Ectodermal cell (in vitro differentiated cells): ENCODE data around the gene SARM1.
A peak's percentile ranks its signal among the peaks of the same experiment; 100 is the strongest.

Source experiments
- H3K27ac ChIP-seq: 2 replicates; pipeline ENCODE4 v1.7.0; 2013; ENCODE audit warnings: mild to moderate bottlenecking, low read depth, low read length; ENCODE audit not compliant: insufficient read depth, poor library complexity, severe bottlenecking
- H3K27me3 ChIP-seq: 2 replicates; pipeline ENCODE4 v1.7.0; 2013; ENCODE audit warnings: mild to moderate bottlenecking, low read length; ENCODE audit not compliant: insufficient read depth, control insufficient read depth, poor library complexity, severe bottlenecking
- H3K36me3 ChIP-seq: one replicate; pipeline ENCODE4 v1.7.0; 2013; ENCODE audit warnings: low read length; ENCODE audit not compliant: control insufficient read depth, insufficient read depth
- H3K4me1 ChIP-seq: one replicate; pipeline ENCODE4 v1.7.0; 2013; ENCODE audit warnings: low read length; ENCODE audit not compliant: control insufficient read depth, insufficient read depth
- H3K4me3 ChIP-seq: 2 replicates; pipeline ENCODE4 v1.7.0; 2013; ENCODE audit warnings: low read depth, low read length, control low read depth; ENCODE audit not compliant: insufficient read depth
- H3K9me3 ChIP-seq: 2 replicates; pipeline ENCODE4 v1.7.0; 2013; ENCODE audit warnings: mild to moderate bottlenecking, low read length, moderate library complexity; ENCODE audit not compliant: control insufficient read depth
- WGBS, 2 experiments: methylation state at CpG; one replicate each; pipeline ENCODE4 v1.1.7; 2013; ENCODE audit warnings: missing lambda C conversion rate in 2 of 2; 5-methylcytosine and 5-hydroxymethylcytosine counted together

The SARM1 gene

DNA sequence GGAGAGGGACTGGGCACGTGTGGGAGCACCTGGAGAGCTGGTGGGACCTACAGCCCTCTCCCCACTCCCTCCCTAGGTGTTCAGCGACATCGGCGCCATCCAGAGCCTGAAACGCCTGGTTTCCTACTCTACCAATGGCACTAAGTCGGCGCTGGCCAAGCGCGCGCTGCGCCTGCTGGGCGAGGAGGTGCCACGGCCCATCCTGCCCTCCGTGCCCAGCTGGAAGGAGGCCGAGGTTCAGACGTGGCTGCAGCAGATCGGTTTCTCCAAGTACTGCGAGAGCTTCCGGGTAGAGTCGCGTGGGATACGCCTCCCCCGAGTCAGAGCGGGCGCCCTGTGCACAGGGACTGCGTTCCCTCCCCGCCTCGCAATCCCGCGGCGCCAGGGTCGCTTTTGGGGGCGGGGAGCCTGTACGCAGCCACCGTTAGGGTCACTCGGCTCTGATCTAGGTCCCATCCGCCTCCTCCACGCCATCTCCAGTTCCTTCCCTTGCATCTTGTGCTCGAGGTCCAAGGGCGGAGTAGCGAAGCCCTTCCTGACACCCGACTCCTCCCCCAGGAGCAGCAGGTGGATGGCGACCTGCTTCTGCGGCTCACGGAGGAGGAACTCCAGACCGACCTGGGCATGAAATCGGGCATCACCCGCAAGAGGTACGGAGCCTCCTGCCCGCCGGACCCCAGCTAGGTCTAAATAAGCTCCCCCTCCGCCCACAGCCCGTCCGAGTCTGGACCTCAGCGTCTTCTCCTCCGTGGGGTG is 13.0 kb downstream of the SARM1 start:
- Histone ChIP-seq H3K27ac (no peak overlapping the region), H3K9me3 (no peaks in the 10 kb centered on the region), H3K4me1 (no peaks in the 10 kb centered on the region), H3K27me3 (peaks cover 73% of the 10 kb centered on the region), H3K4me3 (peak overlapping the region; percentile 28), H3K36me3 (no peaks in the 10 kb centered on the region)
- WGBS, 2 experiments: 4 to 5% methylated on average over 56 of the region's 56 CpGs

DNA sequence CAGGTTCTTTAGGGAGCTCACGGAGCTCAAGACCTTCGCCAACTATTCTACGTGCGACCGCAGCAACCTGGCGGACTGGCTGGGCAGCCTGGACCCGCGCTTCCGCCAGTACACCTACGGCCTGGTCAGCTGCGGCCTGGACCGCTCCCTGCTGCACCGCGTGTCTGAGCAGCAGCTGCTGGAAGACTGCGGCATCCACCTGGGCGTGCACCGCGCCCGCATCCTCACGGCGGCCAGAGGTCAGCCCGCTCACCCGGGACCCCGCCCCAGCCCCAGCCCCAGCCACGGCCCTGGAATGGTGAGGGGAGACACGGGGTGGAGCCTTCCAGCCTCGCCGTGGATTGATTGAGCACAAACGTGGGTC is 13.5 kb downstream of the SARM1 start:
- Histone ChIP-seq H3K4me1 (no peaks in the 10 kb centered on the region), H3K4me3 (peak overlapping the region; percentile 28), H3K9me3 (no peaks in the 10 kb centered on the region), H3K36me3 (no peaks in the 10 kb centered on the region), H3K27me3 (peaks cover 68% of the 10 kb centered on the region), H3K27ac (no peak overlapping the region)
- 28 to 31% methylated on average over 29 of the region's 29 CpGs for WGBS, 2 experiments

DNA sequence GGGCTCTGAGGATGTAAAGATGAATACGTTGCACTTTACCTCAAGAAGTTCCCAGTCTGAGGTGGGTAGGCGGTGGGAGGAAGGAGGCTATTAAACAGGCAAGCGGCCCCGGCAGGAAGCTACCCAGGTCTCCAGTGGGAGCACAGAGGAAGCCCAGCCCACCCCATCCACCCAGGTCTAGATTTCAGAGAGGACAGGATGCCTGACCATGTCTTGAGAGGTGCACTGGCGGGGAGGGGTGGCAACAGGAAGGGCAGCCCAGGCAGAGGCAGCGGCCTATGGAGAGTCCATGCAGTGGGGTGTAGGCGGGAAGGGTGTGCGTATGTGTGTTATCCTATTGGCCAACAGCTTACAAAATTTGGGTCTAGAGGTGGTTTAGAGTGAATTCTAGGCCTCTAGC is 13.9 kb downstream of the SARM1 start:
- Histone ChIP-seq H3K4me1 (no peaks in the 10 kb centered on the region), H3K27me3 (peaks cover 64% of the 10 kb centered on the region), H3K9me3 (no peaks in the 10 kb centered on the region), H3K36me3 (no peaks in the 10 kb centered on the region), H3K27ac (no peak overlapping the region), H3K4me3 (no peak overlapping the region)
- WGBS, 2 experiments: 87 to 89% methylated on average over 8 of the region's 8 CpGs

DNA sequence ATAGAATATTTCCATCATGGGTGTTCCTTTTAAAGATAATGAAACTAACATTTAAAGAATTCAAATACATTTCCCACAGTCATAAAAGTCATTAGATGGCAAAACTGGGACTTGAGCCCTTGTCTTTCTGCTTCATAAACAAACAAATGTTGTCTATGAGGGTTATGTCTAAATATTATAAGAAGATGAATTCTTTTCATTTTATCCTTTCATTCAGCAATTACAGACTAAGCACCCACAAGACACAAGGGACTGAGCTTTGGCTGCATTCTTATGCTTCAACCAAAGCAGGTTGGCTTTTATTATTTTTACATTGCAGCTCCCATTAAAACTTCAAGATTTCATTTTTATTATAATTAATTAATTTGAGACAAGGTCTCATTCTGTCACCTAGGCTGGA is 14.9 kb downstream of the SARM1 start:
- Histone ChIP-seq H3K9me3 (no peaks in the 10 kb centered on the region), H3K27ac (no peak overlapping the region), H3K4me3 (no peak overlapping the region), H3K4me1 (no peaks in the 10 kb centered on the region), H3K36me3 (no peaks in the 10 kb centered on the region), H3K27me3 (peaks cover 54% of the 10 kb centered on the region)

DNA sequence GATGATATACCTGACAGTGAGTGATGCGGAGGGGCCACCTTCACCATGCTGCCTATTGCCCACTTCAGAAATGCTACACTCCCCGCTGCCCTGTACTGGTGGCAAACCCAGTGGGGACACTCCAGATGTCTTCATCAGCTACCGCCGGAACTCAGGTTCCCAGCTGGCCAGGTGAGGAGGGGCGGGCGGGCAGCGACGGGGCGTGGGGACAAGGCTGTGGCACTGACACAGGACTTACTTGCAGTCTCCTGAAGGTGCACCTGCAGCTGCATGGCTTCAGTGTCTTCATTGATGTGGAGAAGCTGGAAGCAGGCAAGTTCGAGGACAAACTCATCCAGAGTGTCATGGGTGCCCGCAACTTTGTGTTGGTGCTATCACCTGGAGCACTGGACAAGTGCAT is 16.6 kb downstream of the SARM1 start:
- no peaks in the 10 kb centered on the region for H3K4me1 ChIP-seq
- H3K9me3 ChIP-seq: no peaks in the 10 kb centered on the region
- H3K36me3 ChIP-seq: no peaks in the 10 kb centered on the region
- 92 to 95% methylated on average over 11 of the region's 11 CpGs for WGBS, 2 experiments
- H3K27ac ChIP-seq: no peak overlapping the region
- H3K4me3 ChIP-seq: no peak overlapping the region
- H3K27me3 ChIP-seq: peaks cover 37% of the 10 kb centered on the region

DNA sequence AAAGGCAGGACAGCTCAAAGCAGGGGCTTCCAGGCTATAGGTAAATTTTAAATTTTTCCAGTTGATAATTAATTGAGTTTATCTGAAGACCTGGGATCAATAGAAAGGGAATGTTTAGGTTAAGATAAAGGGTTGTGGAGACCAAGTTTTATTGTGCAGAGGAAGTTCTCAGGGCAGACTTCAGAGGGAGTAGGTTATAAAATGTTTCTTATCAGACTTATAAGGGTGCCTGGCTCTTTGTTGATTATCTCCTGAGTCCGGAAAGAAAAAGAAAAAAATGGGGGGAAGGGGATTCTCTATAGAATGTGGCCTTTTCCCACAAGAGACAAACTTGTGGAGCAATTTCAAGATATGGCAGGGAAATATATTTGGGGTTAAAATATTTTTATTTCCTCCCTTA is 18.6 kb downstream of the SARM1 start:
- Histone ChIP-seq H3K4me3 (no peak overlapping the region), H3K4me1 (no peaks in the 10 kb centered on the region), H3K36me3 (no peaks in the 10 kb centered on the region), H3K27ac (no peak overlapping the region), H3K9me3 (no peaks in the 10 kb centered on the region), H3K27me3 (peaks cover 17% of the 10 kb centered on the region)
- WGBS, 2 experiments: 91 to 94% methylated on average over 1 of the region's 1 CpG

DNA sequence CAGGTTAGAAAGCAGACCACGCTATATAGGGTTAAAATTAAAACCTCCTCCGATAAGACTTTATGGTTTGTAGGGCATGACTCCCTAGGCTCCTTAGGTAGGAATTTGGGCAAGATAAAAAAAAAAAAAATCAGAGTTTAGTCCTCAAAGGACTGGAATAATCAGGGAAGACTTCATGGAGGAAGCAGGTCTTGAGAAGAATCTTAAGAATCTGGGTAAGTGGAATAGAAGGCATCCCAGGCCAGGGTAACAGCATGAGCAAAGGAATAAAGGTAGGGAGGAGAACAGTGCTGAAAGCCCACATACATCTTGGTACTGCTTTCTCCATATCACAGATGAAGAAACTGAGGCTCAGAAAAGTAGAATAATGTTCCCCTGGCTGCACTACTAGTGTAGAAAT is 19.1 kb downstream of the SARM1 start:
- Histone ChIP-seq H3K27me3 (peaks cover 12% of the 10 kb centered on the region), H3K9me3 (no peaks in the 10 kb centered on the region), H3K27ac (no peak overlapping the region), H3K4me1 (no peaks in the 10 kb centered on the region), H3K4me3 (no peak overlapping the region), H3K36me3 (no peaks in the 10 kb centered on the region)
- 95 to 99% methylated on average over 2 of the region's 2 CpGs for WGBS, 2 experiments

DNA sequence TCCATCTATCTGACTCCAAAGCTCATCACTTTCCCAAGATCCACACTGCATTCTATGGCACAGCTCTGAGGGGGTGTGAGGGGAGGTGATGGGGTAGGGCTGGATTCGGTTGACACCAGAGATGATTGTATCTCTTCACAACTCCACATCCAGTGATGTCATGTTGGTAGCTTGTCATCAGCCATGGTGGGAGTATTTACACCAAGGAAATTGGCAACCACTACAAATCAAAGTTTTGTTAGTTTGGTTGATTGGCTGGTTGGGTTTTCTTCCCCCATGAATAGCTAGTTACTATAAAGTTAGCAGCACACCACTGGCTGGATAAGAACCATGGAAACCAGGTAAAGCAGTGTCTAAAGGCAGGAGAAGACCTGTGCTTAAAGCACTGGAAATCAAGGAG is 19.5 kb downstream of the SARM1 start:
- Histone ChIP-seq H3K4me1 (no peaks in the 10 kb centered on the region), H3K9me3 (no peaks in the 10 kb centered on the region), H3K4me3 (no peak overlapping the region), H3K27ac (no peak overlapping the region), H3K36me3 (no peaks in the 10 kb centered on the region), H3K27me3 (peaks cover 8% of the 10 kb centered on the region)
- WGBS, 2 experiments: 86% methylated on average over 1 of the region's 1 CpG; no CpG with 5 or more reads in 1 of the 2 experiments

DNA sequence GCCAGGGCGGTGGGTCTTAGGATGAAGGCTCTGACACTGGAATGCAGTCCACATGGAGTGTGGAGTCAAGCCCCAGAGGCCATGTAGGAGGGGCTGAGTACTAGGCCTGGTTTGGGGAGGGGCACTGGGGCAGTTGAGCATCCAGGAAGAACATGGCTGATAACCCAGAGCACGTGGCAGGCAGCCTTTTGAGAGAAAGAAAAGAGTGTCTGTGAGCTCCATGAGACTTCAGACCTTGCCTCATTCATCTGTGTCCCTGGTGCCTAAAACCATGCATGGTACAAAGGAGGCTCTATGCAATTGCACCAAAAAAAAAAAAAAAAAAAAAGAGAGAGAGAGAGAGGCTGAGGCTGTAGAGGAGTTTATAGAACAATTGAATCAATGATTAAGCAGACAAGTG is 19.9 kb downstream of the SARM1 start:
- 64 to 72% methylated on average over 2 of the region's 2 CpGs for WGBS, 2 experiments
- H3K27me3 ChIP-seq: peaks cover 4% of the 10 kb centered on the region
- no peaks in the 10 kb centered on the region for H3K4me1 ChIP-seq
- no peak overlapping the region for H3K4me3 ChIP-seq
- H3K36me3 ChIP-seq: no peaks in the 10 kb centered on the region
- H3K9me3 ChIP-seq: no peaks in the 10 kb centered on the region
- H3K27ac ChIP-seq: no peak overlapping the region

DNA sequence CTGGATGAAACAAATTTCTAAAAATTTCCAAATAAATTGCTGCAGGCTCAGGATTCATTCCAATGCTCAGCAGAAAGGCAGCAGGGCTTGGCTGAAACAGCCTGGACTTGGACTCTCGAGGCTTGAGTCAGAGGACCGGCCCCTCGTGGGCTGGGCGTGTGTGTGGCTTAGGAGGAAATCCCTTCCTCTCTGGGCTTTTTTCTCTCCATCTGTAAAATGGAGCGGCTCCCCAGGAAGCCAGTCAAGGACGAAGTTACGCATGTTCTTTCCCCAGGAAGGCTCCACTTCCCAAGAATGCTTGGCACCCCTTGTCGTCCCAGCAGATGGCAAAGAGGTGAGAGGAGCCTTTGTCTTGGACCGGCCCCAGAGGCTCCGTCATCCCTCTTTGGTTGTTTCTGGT is 21.0 kb downstream of the SARM1 start:
- WGBS, 2 experiments: 62 to 63% methylated on average over 10 of the region's 10 CpGs
- no peaks in the 10 kb centered on the region for H3K27me3 ChIP-seq

More for the DNA sequence above, 21.0 kb downstream of the SARM1 start:
- no peaks in the 10 kb centered on the region for H3K9me3 ChIP-seq
- H3K4me1 ChIP-seq: peaks cover 4% of the 10 kb centered on the region
- H3K27ac ChIP-seq: no peak overlapping the region
- no peaks in the 10 kb centered on the region for H3K36me3 ChIP-seq
- H3K4me3 ChIP-seq: no peak overlapping the region
